HAP-1 (cell line): ENCODE results near the gene AKAP17A.
"Not testable (repeated sequence)": the region's sequence is repeated elsewhere in the genome, so short reads cannot be mapped to it uniquely, and the experiment has no call there.

ENCODE experiments used
- DNase-seq, 2 experiments: peaks; one replicate each; pipeline ENCODE4 v3.0.0-alpha.2; 2016 to 2020; ENCODE audit warnings: low spot score in 2 of 2
- H3K27me3 ChIP-seq: fragments of 250-450 bp; sonication (Bioruptor Pico); 2 replicates; pipeline ENCODE4 v1.5.1; 2020; ENCODE audit warnings: low read depth, mild to moderate bottlenecking, moderate library complexity
- H3K36me3 ChIP-seq: fragments of 250-450 bp; sonication (Bioruptor Pico); replicated peaks from 2 replicates; pipeline ENCODE4 v1.5.1; 2020; ENCODE audit warnings: mild to moderate bottlenecking
- H3K4me1 ChIP-seq: fragments of 250-450 bp; sonication (Bioruptor Pico); 2 replicates; pipeline ENCODE4 v1.5.1; 2020; ENCODE audit warnings: mild to moderate bottlenecking
- H3K4me3 ChIP-seq: fragments of 250-450 bp; sonication (Bioruptor Pico); 2 replicates; pipeline ENCODE4 v1.5.1; 2020; ENCODE audit warnings: mild to moderate bottlenecking, moderate library complexity
- H3K9me3 ChIP-seq: fragments of 250-450 bp; sonication (Bioruptor Pico); 2 replicates; pipeline ENCODE4 v1.5.1; 2020; ENCODE audit warnings: mild to moderate bottlenecking, moderate library complexity
- in situ Hi-C: fragments of 300-500 bp; cut with MboI; formaldehyde crosslinking; loops from 3 replicates; pipeline ENCODE4 v1.14.3; 2020; ENCODE audit warnings: low sequenced_read_pairs, inconsistent platforms, mixed read lengths

Gene AKAP17A

DNA sequence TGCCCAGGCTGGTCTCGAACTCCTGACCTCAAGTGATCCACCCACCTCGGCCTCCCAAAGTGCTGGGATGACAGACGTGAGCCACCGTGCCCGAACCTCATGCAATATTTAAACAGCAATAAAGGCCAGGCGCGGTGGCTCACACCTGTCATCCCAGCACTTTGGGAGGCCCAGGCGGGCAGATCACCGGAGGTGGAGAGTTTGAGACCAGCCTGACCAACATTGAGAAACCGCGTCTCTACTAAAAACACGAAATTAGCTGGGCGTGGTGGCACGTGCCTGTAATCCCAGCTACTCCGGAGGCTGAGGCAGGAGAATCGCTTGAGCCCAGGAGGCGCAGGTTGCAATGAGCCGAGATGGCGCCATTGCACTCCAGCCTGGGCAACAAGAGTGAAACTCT, 17.2 kb upstream of the AKAP17A start:
- H3K4me1 ChIP-seq, in situ Hi-C loops, H3K9me3 ChIP-seq, H3K27me3 ChIP-seq, DNase-seq, H3K36me3 ChIP-seq, H3K4me3 ChIP-seq: not testable (repeated sequence)

- Histone ChIP-seq H3K9me3 (no peaks in the 10 kb centered on the region), H3K4me3 (no peak overlapping the region), H3K27me3 (no peaks in the 10 kb centered on the region), H3K4me1 (no peaks in the 10 kb centered on the region), H3K36me3 (no peaks in the 10 kb centered on the region)
- in situ Hi-C loops: no loop called here
- DNase-seq: no peak
Measured at GRCh38 chrX:1576201-1576992, 15.0 kb upstream of the AKAP17A start.

DNA sequence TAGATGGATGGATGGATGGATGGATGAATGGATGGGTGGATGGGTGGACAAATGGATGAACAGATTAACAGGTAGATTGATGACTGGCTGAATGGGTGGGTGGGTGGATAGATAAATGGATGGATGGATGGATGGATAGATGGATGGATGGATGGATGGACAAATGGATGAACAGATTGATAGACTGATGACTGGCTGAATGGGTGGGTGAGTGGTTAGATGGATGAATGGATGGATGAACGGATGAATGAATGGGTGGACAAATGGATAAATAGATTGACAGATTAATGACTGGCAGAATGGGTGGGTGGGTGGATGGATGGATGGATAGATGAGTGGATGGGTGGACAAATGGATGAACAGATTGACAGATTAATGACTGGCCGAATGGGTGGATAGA, 13.6 kb upstream of the AKAP17A start:
- Histone ChIP-seq H3K27me3 (no peaks in the 10 kb centered on the region), H3K9me3 (no peaks in the 10 kb centered on the region), H3K4me3 (no peak overlapping the region), H3K4me1 (no peaks in the 10 kb centered on the region), H3K36me3 (no peaks in the 10 kb centered on the region)
- no peak for DNase-seq
- in situ Hi-C loops: no loop called here

GRCh38 chrX:1578511-1579173, 12.8 kb upstream of the AKAP17A start:
- no peaks in the 10 kb centered on the region for H3K27me3 ChIP-seq
- in situ Hi-C loops: no loop called here
- H3K36me3 ChIP-seq: no peaks in the 10 kb centered on the region
- H3K4me1 ChIP-seq: no peaks in the 10 kb centered on the region
- no peak for DNase-seq
- H3K9me3 ChIP-seq: no peaks in the 10 kb centered on the region
- no peak overlapping the region for H3K4me3 ChIP-seq

GRCh38 chrX:1581132-1581531, 10.3 kb upstream of the AKAP17A start:
- H3K9me3 ChIP-seq: no peaks in the 10 kb centered on the region
- no peaks in the 10 kb centered on the region for H3K36me3 ChIP-seq
- no peak overlapping the region for H3K4me3 ChIP-seq
- in situ Hi-C loops: loop anchor here (10.0 kb wide), 1 partner anchor 106 kb away; no protein-coding TSS in a partner anchor
- no peaks in the 10 kb centered on the region for H3K4me1 ChIP-seq
- peak; percentile 27 to 84 for DNase-seq
- H3K27me3 ChIP-seq: no peaks in the 10 kb centered on the region

GRCh38 chrX:1582686-1583437, 8.5 kb upstream of the AKAP17A start:
- DNase-seq: no peak
- no peaks in the 10 kb centered on the region for H3K36me3 ChIP-seq
- H3K4me1 ChIP-seq: no peaks in the 10 kb centered on the region
- in situ Hi-C loops: loop anchor here (10.0 kb wide), 1 partner anchor 108 kb away; no protein-coding TSS in a partner anchor
- H3K9me3 ChIP-seq: no peaks in the 10 kb centered on the region
- no peaks in the 10 kb centered on the region for H3K27me3 ChIP-seq
- H3K4me3 ChIP-seq: no peak overlapping the region

- Histone ChIP-seq H3K4me1 (no peaks in the 10 kb centered on the region), H3K9me3 (no peaks in the 10 kb centered on the region), H3K4me3 (no peak overlapping the region), H3K36me3 (no peaks in the 10 kb centered on the region), H3K27me3 (no peaks in the 10 kb centered on the region)
- DNase-seq: no peak
- in situ Hi-C loops: loop anchor here (10.0 kb wide), 1 partner anchor 110 kb away; no protein-coding TSS in a partner anchor
Measured at GRCh38 chrX:1584237-1585011, 7.0 kb upstream of the AKAP17A start.

GRCh38 chrX:1587161-1587560, 4.2 kb upstream of the AKAP17A start:
- H3K27me3 ChIP-seq: no peaks in the 10 kb centered on the region
- H3K4me1 ChIP-seq: no peaks in the 10 kb centered on the region
- H3K36me3 ChIP-seq: no peaks in the 10 kb centered on the region
- no peak overlapping the region for H3K4me3 ChIP-seq
- H3K9me3 ChIP-seq: no peaks in the 10 kb centered on the region
- in situ Hi-C loops: loop anchor here (10.0 kb wide), 1 partner anchor 112 kb away; no protein-coding TSS in a partner anchor
- DNase-seq: no peak

DNA sequence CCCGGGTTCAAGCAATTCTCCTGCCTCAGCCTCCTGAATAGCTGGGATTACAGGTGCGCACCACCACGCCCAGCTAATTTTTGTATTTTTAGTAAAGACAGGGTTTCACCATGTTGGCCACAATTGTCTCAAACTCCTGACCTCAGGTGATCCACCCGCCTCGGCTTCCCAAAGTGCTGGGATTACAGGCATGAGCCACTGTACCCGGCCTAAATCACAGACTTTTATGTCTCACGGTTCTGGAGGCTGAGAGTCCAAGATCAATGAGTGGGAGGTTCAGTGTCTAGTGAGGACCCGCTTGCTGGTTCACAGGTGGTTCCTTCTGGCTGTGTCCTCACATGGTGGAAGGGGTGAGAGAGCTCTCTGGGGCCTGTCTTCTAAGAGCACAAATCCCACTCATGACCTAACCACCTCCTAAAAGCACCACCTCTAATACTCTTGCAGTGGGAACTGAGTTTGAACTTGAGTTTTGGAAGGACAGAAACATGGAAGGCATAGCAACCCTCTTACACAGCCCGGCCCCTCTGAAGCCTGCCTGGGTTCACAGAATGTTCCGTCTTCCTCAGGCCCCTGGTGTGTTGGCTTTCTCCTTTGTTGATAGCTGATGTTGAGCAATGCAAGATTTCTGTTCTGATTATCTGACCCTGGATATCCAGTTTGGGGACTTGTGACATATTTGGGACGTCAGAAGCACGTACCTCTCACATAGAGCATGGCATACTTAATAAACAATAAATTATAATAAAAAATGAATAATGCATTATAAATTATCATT, 1.9 kb upstream of the AKAP17A start:
- Histone ChIP-seq H3K4me1 (no peaks in the 10 kb centered on the region; the same call in 1 of the 2 replicates), H3K9me3 (no peaks in the 10 kb centered on the region), H3K27me3 (no peaks in the 10 kb centered on the region), H3K4me3 (no peak overlapping the region), H3K36me3 (peaks cover 14% of the 10 kb centered on the region)
- DNase-seq: no peak
- in situ Hi-C loops: loop anchor here (10.0 kb wide), 1 partner anchor 115 kb away; no protein-coding TSS in a partner anchor

DNA sequence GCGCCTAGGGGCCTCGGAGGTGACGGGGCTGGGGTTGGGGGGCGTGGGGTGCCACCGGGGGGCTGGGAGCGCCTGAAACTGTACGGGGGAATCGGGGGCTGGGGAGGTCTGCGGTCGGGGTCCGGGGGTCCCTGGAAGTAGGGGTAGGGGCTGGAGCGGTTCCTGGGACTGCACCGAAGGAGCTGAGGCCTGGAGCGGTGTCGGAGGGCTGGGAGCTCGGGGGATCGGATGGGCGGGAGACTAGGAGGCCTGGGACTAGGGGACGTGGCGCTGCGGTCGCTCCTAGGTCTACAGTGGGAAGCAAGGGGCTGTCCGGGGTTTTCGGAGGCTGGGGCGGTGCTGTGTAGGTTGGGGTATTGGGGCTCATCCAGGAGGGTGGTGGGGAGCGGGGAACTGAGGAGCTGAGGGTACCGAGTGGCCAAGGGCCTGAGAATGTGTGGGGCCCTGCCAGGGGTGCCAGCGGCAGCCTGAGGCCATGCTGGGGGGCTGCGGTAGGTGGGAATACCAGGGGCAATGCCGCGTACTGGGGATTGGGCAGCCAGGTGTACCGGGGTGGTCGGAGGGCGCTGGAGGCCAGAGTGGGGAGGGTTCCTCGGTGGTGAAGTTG, 562 bp downstream of the AKAP17A start:
- Histone ChIP-seq H3K36me3 (peaks cover 31% of the 10 kb centered on the region), H3K4me3 (peak overlapping the region; percentile 71), H3K4me1 (no peaks in the 10 kb centered on the region; the same call in 1 of the 2 replicates), H3K9me3 (no peaks in the 10 kb centered on the region), H3K27me3 (no peaks in the 10 kb centered on the region)
- in situ Hi-C loops: no loop called here
- peak in 1 of 2 experiments; percentile 22 for DNase-seq

DNA sequence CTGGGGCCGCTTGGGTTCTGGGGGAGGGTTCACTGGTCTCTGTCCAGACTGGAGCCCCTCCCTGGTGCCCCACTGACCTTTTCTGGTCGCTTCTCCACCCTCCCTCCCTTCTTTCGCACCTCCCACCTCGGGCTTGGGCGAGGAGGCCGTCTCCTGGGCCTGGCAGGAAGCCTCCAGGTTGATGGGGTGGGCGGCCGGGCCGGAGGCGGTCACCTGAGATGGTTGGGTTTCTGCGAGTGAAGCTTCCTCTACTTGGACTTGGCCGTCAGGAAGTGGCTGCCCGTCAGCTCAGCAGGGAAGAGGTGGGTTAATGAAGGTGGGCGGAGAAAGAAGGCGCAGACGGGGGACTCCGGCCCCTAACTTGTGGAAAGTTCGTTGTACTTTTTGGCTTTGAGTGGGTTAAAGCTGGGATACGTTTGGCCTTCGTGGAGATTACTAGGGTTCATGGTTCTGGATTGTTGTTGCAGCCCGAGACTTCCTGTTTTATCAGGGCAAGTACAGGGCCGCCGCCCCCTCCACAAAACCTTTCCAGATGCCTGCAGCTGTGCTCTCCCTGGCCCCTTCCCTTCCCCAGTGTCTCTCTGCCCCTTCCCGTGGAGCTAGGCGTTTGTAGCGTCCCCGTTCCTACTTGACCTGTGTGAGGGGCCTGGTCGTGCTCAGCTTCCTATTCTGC, 1.2 kb downstream of the AKAP17A start:
- Histone ChIP-seq H3K4me3 (peak overlapping the region; percentile 71), H3K36me3 (peaks cover 36% of the 10 kb centered on the region), H3K4me1 (no peaks in the 10 kb centered on the region; the same call in 1 of the 2 replicates), H3K27me3 (no peaks in the 10 kb centered on the region), H3K9me3 (no peaks in the 10 kb centered on the region)
- no peak for DNase-seq
- in situ Hi-C loops: no loop called here
